Upper lobe of left lung (tissue), 6 donors: ENCODE data around the gene ATOSB. TPM values are rescaled to one million over a fixed set of nuclear protein-coding genes. Genes with fewer than 3 reads are reported as not detected.
A peak's percentile ranks its signal among the peaks of the same experiment; 100 is the strongest.

ENCODE experiments used
- ATAC-seq, 2 donors: fragments of 200-7000 bp; cut with Tn5 transposase; one replicate each; pipeline ENCODE4 v1.9.1; 2022; ENCODE audit warnings: mild to moderate bottlenecking in 2 of 2, moderate library complexity in 2 of 2; ENCODE audit not compliant: low FRiP score in 2 of 2
- DNase-seq, 2 donors: peaks; one replicate each; pipeline ENCODE4 v3.0.0-alpha.2; 2019 to 2020
- H3K27ac ChIP-seq, 4 donors: fragments of 200-600 bp; sonication (generic); one replicate each; pipeline ENCODE4 v1.5.1; 2016 to 2019
- H3K27me3 ChIP-seq, 4 donors: fragments of 200-600 bp; sonication (generic); one replicate each; pipeline ENCODE4 v1.5.1; 2017 to 2019
- H3K36me3 ChIP-seq, 4 donors: fragments of 200-600 bp; sonication (generic); one replicate each; pipeline ENCODE4 v1.5.1; 2016 to 2019
- H3K4me1 ChIP-seq, 4 donors: fragments of 200-600 bp; sonication (generic); one replicate each; pipeline ENCODE4 v1.5.1; 2018 to 2019
- H3K4me3 ChIP-seq, 4 donors: fragments of 200-600 bp; sonication (generic); one replicate each; pipeline ENCODE4 v1.5.1; 2017 to 2019; ENCODE audit warnings: mild to moderate bottlenecking in 2 of 4, moderate library complexity in 1 of 4
- H3K9me3 ChIP-seq, 4 donors: fragments of 200-600 bp; sonication (generic); one replicate each; pipeline ENCODE4 v1.5.1; 2018 to 2019
- EP300 ChIP-seq, 4 donors: sonication (generic); formaldehyde crosslinking; IDR thresholded peaks; one replicate each; pipeline ENCODE4 v1.5.1; 2017; ENCODE audit warnings: antibody characterized with exemption in 4 of 4, control low read depth in 2 of 4
- POLR2A ChIP-seq, 4 donors: fragments of 450-650 bp; IDR thresholded peaks; one replicate each; pipeline ENCODE4 v1.5.1; 2016 to 2017; ENCODE audit warnings: antibody characterized with exemption in 4 of 4, mild to moderate bottlenecking in 2 of 4
- POLR2AphosphoS5 ChIP-seq, 2 donors: sonication (generic); formaldehyde crosslinking; IDR thresholded peaks; one replicate each; pipeline ENCODE4 v1.5.1; 2017; ENCODE audit warnings: antibody characterized with exemption in 2 of 2
- WGBS, 2 donors: methylation state at CpG; one replicate each; pipeline ENCODE4 v1.1.5; 2017 to 2018; 5-methylcytosine and 5-hydroxymethylcytosine counted together
- total RNA-seq, 6 donors: library from RNA; depleted of rRNA in 4 of 6; stranded (reverse); fragments of >200 nt in 4 of 6; gene quantifications; one replicate each; pipeline versions ENCODE4 v1.1.0 to v1.2.1, GENCODE V29; 2016 to 2021
- TF ChIP-seq, protein P1 (sequence below), 6 experiments: fragments of 450-650 bp in 4 of 6; fragments of 200-600 bp in 2 of 6; sonication (generic) in 2 of 6; IDR thresholded peaks; one replicate each; pipeline ENCODE4 v1.5.1; 2016 to 2019; ENCODE audit warnings: antibody characterized with exemption in 6 of 6
- donor health status: DM: no; HTN: no; CAD: no; lungs with moderate emphysema.
- donor health status: DM: no; HTN: yes; CAD: no; lungs with severe emphysema.

Gene ATOSB
- total RNA-seq, 6 donors from 2014 or later = 14.6 to 38.6 (median 29.7) TPM

DNA sequence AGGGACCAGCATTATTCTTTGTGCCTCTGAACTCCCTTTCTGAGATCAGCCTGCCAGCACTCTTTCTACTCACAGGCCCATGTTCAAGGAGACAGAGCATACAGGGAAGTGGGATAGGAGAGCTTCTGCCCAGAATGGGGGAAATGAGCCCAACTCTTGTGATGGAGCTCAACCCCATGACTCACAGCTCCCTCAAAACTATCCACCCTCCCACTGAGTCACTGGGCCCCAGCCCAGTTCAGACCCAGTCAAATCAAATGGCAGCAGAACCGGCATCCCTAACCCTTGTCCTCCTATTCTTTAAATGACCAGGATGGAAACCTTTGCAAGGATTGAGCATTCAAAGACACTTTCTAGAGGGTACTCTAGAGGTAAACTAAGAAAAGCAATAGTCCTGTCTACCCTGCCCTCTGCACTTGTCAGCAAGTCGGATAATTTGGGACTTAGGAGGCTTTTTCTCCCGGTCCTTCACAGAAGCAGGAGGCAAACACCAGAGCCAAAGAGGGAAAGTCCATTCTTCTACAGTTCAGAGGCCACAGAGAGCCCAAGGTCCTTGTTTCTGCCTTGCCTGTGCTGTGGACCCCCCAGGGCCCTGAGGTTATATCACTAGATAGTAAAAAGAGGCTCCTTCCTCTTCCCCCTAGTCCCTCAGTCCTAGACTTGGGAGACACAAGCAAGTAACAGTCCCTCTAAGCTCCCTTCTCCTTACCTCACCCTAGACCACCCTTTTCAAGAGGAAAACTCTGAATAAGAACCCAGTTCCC is 3.2 kb downstream of the ATOSB start:
- DNase-seq = peak in 1 of 2 donors; percentile 69
- peak in 1 of 2 donors; percentile 33 for ATAC-seq
- TF ChIP-seq POLR2AphosphoS5 (IDR thresholded peaks at IDR 0.05) (peak; percentile 11 to 15), EP300 (IDR thresholded peaks at IDR 0.05) (no peak)
- Histone ChIP-seq H3K27me3 (no peaks in the 10 kb centered on the region), H3K9me3 (no peaks in the 10 kb centered on the region), H3K27ac (peak overlapping the region; percentile 85 to 98 (median 94)), H3K4me3 (peak overlapping the region in 1 of 4 donors; percentile 87), H3K4me1 (peaks cover 54 to 76% (median 63%) of the 10 kb centered on the region in 4 donors), H3K36me3 (peaks cover 2 to 18% (median 13%) of the 10 kb centered on the region in 4 donors)
- WGBS, 2 donors = 78 to 82% methylated on average over 3 of the region's 3 CpGs

DNA sequence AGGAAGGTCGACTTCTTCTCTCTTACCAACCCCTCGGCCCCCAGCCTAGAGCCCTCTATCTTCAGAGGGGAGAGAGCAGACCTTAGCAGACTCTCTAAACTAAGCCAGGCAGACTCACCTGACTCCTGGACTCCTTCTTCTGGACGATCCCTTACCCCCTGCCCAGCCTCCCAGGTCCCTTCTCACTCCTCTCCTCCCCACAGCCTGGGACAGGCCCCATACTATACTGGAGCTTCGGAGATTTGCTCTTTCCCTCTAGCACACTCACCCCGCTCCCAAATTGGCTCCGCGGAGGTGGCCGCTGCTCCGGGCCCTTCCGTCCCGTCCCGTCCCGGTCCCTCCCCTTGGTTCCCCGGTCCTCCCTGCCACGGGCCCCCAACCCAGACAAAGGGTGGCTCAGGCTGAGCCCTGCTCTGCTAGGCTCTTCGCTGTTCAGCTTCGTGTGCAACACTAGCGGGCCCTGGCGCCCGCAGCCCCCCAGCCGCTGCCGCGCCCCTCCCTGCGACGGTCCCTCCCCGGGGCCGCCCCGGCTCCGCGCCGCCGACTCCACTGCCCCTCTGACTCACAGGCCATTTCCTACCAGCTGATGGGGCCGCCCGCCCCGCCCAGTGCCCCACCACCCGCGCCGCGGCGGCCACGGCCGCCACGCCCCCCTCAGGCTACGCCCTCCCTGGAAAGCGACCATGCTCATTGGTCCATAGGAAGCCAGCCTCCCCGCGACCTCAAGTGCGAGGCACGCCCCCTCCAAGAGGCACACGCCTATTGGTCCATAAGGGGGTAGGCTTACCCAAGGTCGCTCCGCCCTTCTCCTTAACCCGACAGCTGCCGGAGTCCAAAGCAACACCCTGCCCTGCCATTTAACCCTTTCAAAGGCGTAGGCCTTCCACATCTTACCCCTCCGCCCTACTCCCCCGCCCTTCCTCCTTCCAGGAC is 4.4 kb downstream of the ATOSB start:
- peak overlapping the region; percentile 86 to 98 (median 94) for H3K27ac ChIP-seq
- TF ChIP-seq EP300 (IDR thresholded peaks at IDR 0.05) (no peak), POLR2A (IDR thresholded peaks at IDR 0.05) (peak in 1 of 4 donors; percentile 72), POLR2AphosphoS5 (IDR thresholded peaks at IDR 0.05) (peak in 1 of 2 donors; percentile 57)
- H3K4me1 ChIP-seq = peaks cover 47 to 66% (median 53%) of the 10 kb centered on the region in 4 donors
- peaks cover 4 to 30% (median 24%) of the 10 kb centered on the region in 4 donors for H3K36me3 ChIP-seq
- H3K27me3 ChIP-seq = no peaks in the 10 kb centered on the region
- peak; percentile 99 for DNase-seq
- peak; percentile 87 to 92 for ATAC-seq
- no peaks in the 10 kb centered on the region for H3K9me3 ChIP-seq
- 2% methylated on average over 31 to 36 of the region's 57 CpGs for WGBS, 2 donors
- peak overlapping the region; percentile 58 to 87 (median 72) for H3K4me3 ChIP-seq

DNA sequence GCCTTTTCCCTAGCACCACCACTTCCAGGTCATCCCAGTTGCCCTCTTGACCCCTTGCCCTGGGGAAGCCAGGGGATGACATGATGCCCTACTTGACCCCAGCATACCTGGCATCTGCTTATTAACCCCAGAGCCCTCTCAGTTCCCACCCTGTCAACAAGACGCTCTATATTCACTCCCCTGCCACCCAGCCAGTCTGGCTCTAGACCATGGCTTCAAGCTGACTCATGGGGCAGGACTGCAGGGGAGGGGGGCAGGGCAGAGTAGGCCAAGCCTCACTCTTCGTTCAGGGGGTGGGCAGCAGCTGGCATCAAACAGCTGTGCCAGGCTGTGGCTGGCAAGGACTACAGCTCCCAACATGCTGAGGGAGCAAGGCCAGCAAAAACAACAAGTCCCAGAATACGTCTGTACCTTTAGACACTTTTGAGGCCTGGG is 5.3 kb downstream of the ATOSB start:
- 39 to 65% methylated on average over 2 to 3 of the region's 3 CpGs for WGBS, 2 donors
- no peak for DNase-seq
- no peaks in the 10 kb centered on the region for H3K27me3 ChIP-seq
- ATAC-seq = no peak
- no peak for TF ChIP-seq EP300 (IDR thresholded peaks at IDR 0.05)
- TF ChIP-seq, protein P1, sequence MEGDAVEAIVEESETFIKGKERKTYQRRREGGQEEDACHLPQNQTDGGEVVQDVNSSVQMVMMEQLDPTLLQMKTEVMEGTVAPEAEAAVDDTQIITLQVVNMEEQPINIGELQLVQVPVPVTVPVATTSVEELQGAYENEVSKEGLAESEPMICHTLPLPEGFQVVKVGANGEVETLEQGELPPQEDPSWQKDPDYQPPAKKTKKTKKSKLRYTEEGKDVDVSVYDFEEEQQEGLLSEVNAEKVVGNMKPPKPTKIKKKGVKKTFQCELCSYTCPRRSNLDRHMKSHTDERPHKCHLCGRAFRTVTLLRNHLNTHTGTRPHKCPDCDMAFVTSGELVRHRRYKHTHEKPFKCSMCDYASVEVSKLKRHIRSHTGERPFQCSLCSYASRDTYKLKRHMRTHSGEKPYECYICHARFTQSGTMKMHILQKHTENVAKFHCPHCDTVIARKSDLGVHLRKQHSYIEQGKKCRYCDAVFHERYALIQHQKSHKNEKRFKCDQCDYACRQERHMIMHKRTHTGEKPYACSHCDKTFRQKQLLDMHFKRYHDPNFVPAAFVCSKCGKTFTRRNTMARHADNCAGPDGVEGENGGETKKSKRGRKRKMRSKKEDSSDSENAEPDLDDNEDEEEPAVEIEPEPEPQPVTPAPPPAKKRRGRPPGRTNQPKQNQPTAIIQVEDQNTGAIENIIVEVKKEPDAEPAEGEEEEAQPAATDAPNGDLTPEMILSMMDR (IDR thresholded peaks at IDR 0.05) = no peak
- peak overlapping the region in 2 of 4 donors; percentile 77 to 87 for H3K4me3 ChIP-seq
- peak overlapping the region; percentile 86 to 94 (median 92) for H3K27ac ChIP-seq
- peaks cover 4 to 39% (median 34%) of the 10 kb centered on the region in 4 donors for H3K36me3 ChIP-seq
- no peaks in the 10 kb centered on the region for H3K9me3 ChIP-seq
- peaks cover 47 to 61% (median 53%) of the 10 kb centered on the region in 4 donors for H3K4me1 ChIP-seq

DNA sequence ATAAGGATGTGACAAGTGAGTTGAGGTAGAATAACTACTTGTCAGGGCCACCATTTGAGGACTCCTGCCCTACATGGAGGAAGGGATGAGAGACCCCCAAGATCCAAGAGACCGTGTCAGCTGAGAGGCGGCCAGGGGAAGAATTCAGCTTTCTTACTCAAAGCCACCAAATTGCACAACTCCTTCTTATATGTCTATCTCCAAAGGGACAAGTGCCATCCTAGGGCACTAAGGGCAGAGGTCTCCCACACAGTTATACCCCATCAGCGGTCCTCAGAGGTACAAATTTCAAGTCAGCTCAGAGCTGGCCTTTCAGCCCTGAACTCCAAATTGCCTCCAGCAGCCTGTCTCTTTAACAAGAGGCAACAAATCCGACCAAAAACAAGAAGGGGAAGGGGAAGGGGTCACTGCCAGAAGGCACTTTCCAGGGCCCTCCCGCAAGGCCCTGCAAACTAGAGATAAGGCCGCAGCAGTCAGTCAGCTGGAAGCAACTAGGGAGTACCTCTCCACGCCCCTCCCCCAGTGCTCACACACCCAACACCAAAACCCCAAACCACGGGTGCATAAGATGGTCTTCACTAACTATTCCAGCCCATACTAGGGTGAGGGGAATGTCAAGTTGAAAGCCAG is 6.6 kb downstream of the ATOSB start:
- no peak for DNase-seq
- TF ChIP-seq EP300 (IDR thresholded peaks at IDR 0.05) (no peak), POLR2AphosphoS5 (IDR thresholded peaks at IDR 0.05) (no peak), POLR2A (IDR thresholded peaks at IDR 0.05) (no peak)
- TF ChIP-seq, protein P1 (IDR thresholded peaks at IDR 0.05) = no peak
- Histone ChIP-seq H3K27me3 (no peaks in the 10 kb centered on the region), H3K27ac (peak overlapping the region in 1 of 4 donors; percentile 94), H3K36me3 (peaks cover 4 to 52% (median 45%) of the 10 kb centered on the region in 4 donors), H3K4me3 (no peak overlapping the region), H3K4me1 (peaks cover 39 to 49% (median 41%) of the 10 kb centered on the region in 4 donors), H3K9me3 (no peaks in the 10 kb centered on the region)
- WGBS, 2 donors = 62 to 67% methylated on average over 6 to 7 of the region's 8 CpGs
- no peak for ATAC-seq

DNA sequence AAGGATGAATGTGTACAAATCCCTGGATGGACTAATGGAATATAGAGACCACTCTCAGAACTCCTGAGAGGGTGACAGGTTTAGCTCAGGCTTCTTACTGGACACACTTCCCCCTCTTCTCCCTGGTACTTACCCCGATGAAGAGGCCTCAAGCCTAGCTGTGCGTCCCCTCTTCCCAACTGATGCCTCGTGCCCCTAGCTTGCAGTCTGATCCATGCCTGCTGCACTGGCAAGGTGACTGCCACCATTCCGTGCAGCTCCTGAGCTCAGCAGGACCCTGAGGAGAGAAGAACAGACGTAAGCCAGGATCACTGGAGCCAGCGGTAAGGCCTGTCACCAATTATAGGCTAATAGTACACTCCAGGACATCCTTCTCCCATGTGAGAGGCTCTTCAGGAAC is 7.2 kb downstream of the ATOSB start:
- no peak for ATAC-seq
- WGBS, 2 donors = 95 to 100% methylated on average over 6 of the region's 6 CpGs
- peaks cover 37 to 49% (median 40%) of the 10 kb centered on the region in 4 donors for H3K4me1 ChIP-seq
- H3K27me3 ChIP-seq = no peaks in the 10 kb centered on the region
- no peak overlapping the region for H3K27ac ChIP-seq
- no peak for DNase-seq
- no peak overlapping the region for H3K4me3 ChIP-seq
- TF ChIP-seq, protein P1 (IDR thresholded peaks at IDR 0.05) = no peak
- TF ChIP-seq EP300 (IDR thresholded peaks at IDR 0.05) (no peak), POLR2AphosphoS5 (IDR thresholded peaks at IDR 0.05) (no peak), POLR2A (IDR thresholded peaks at IDR 0.05) (no peak)
- H3K36me3 ChIP-seq = peaks cover 4 to 52% (median 46%) of the 10 kb centered on the region in 4 donors
- no peaks in the 10 kb centered on the region for H3K9me3 ChIP-seq
